H9 (cell line): ENCODE results near the gene DLST. TPM values are rescaled to one million over a fixed set of nuclear protein-coding genes. Genes with fewer than 3 reads are reported as not detected.

Source experiments
- DNase-seq: peaks from one replicate; pipeline ENCODE4 v3.0.0-alpha.2; 2017
- H2AFZ ChIP-seq: one replicate; pipeline ENCODE4 v1.6.1; 2013; ENCODE audit warnings: mild to moderate bottlenecking, low read length, control low read depth, moderate library complexity
- H2AK5ac ChIP-seq: 2 replicates; pipeline ENCODE4 v1.6.1; 2013; ENCODE audit warnings: low read length, control low read depth, mixed read lengths; ENCODE audit not compliant: insufficient read length
- H2BK120ac ChIP-seq: one replicate; pipeline ENCODE4 v1.6.1; 2013; ENCODE audit warnings: low read depth, mild to moderate bottlenecking, low read length, control low read depth, inconsistent platforms; ENCODE audit not compliant: poor library complexity, severe bottlenecking
- H2BK12ac ChIP-seq: 2 replicates; pipeline ENCODE4 v1.6.1; 2013; ENCODE audit warnings: low read length, control low read depth, mixed read lengths, low read depth; ENCODE audit not compliant: insufficient read length
- H2BK15ac ChIP-seq: 2 replicates; pipeline ENCODE4 v1.6.1; 2013; ENCODE audit warnings: low read depth, low read length, control low read depth
- H2BK20ac ChIP-seq: one replicate; pipeline ENCODE4 v1.6.1; 2013; ENCODE audit warnings: low read depth, mild to moderate bottlenecking, low read length, control low read depth, inconsistent platforms; ENCODE audit not compliant: poor library complexity, severe bottlenecking
- H2BK5ac ChIP-seq: 2 replicates; pipeline ENCODE4 v1.6.1; 2013; ENCODE audit warnings: low read length, control low read depth, mixed read lengths; ENCODE audit not compliant: insufficient read length
- H3K14ac ChIP-seq: 2 replicates; pipeline ENCODE4 v1.6.1; 2013; ENCODE audit warnings: low read length, control low read depth; ENCODE audit not compliant: insufficient read depth
- H3K18ac ChIP-seq: 2 replicates; pipeline ENCODE4 v1.6.1; 2013; ENCODE audit warnings: low read depth, mild to moderate bottlenecking, mixed read lengths, low read length, control low read depth; ENCODE audit not compliant: insufficient read length
- H3K23ac ChIP-seq: 2 replicates; pipeline ENCODE4 v1.6.1; 2013; ENCODE audit warnings: low read length, control low read depth, mixed read lengths, low read depth; ENCODE audit not compliant: insufficient read length
- H3K23me2 ChIP-seq: 2 replicates; pipeline ENCODE4 v1.6.1; 2013; ENCODE audit warnings: low read depth, mild to moderate bottlenecking, mixed read lengths, low read length, control low read depth; ENCODE audit not compliant: insufficient read length, poor library complexity, severe bottlenecking
- H3K27ac ChIP-seq: 2 replicates; pipeline ENCODE4 v1.5.1; 2013; ENCODE audit warnings: low read length, control low read depth, mixed read lengths, low read depth; ENCODE audit not compliant: insufficient read length
- H3K27me3 ChIP-seq: 2 replicates; pipeline ENCODE4 v1.6.1; 2013; ENCODE audit warnings: low read length, control low read depth, inconsistent platforms; ENCODE audit not compliant: insufficient read depth
- H3K4ac ChIP-seq: 2 replicates; pipeline ENCODE4 v1.6.1; 2013; ENCODE audit warnings: low read depth, mild to moderate bottlenecking, control low read depth, inconsistent platforms, low read length, moderate library complexity
- H3K4me1 ChIP-seq: 2 replicates; pipeline ENCODE4 v1.6.1; 2013; ENCODE audit warnings: low read length, control low read depth, inconsistent platforms; ENCODE audit not compliant: insufficient read depth
- H3K4me2 ChIP-seq: 2 replicates; pipeline ENCODE4 v1.6.1; 2013; ENCODE audit warnings: low read length, control low read depth, mixed read lengths; ENCODE audit not compliant: insufficient read length, insufficient read depth
- H3K56ac ChIP-seq: 2 replicates; pipeline ENCODE4 v1.6.1; 2013; ENCODE audit warnings: low read depth, mild to moderate bottlenecking, mixed read lengths, low read length, control low read depth; ENCODE audit not compliant: insufficient read length
- H3K79me1 ChIP-seq: 2 replicates; pipeline ENCODE4 v1.6.1; 2013; ENCODE audit warnings: low read depth, mild to moderate bottlenecking, moderate library complexity, low read length, control low read depth, inconsistent platforms; ENCODE audit not compliant: insufficient read depth, poor library complexity, severe bottlenecking
- H3K79me2 ChIP-seq: 2 replicates; pipeline ENCODE4 v1.6.1; 2013; ENCODE audit warnings: low read length, control low read depth, inconsistent platforms; ENCODE audit not compliant: insufficient read depth
- H3K9ac ChIP-seq: 2 replicates; pipeline ENCODE4 v1.6.1; 2013; ENCODE audit warnings: low read length, control low read depth, mixed read lengths; ENCODE audit not compliant: insufficient read length; ENCODE audit errors: extremely low read depth
- H3K9me3 ChIP-seq: one replicate; pipeline ENCODE4 v1.6.1; 2013; ENCODE audit warnings: low read depth, low read length, inconsistent platforms; ENCODE audit not compliant: control insufficient read depth
- H3T11ph ChIP-seq: one replicate; pipeline ENCODE4 v1.6.1; 2013; ENCODE audit warnings: mild to moderate bottlenecking, low read length, control low read depth, inconsistent platforms
- H4K20me1 ChIP-seq: one replicate; pipeline ENCODE4 v1.6.1; 2013; ENCODE audit not compliant: control insufficient read depth, insufficient read length, insufficient read depth
- H4K5ac ChIP-seq: 2 replicates; pipeline ENCODE4 v1.6.1; 2013; ENCODE audit warnings: low read depth, mild to moderate bottlenecking, mixed read lengths, low read length, control low read depth; ENCODE audit not compliant: insufficient read length
- H4K8ac ChIP-seq: replicated peaks from 2 replicates; pipeline ENCODE4 v1.6.1; 2013; ENCODE audit warnings: low read length, control low read depth, mixed read lengths, low read depth; ENCODE audit not compliant: insufficient read length
- H4K91ac ChIP-seq: 2 replicates; pipeline ENCODE4 v1.6.1; 2013; ENCODE audit warnings: low read depth, mild to moderate bottlenecking, moderate library complexity, mixed read lengths, low read length, control low read depth; ENCODE audit not compliant: insufficient read length
- H3K27ac Mint-ChIP-seq, 3 experiments: 2 replicates in 2 of 3; 3 replicates in 1 of 3; pipeline ENCODE4 v1.8.0; 2020 to 2021; ENCODE audit warnings: mixed read lengths in 3 of 3, mild to moderate bottlenecking in 1 of 3, moderate library complexity in 1 of 3
- H3K27me3 Mint-ChIP-seq: 2 replicates; pipeline ENCODE4 v1.8.0; 2021; ENCODE audit warnings: low read depth, mild to moderate bottlenecking, moderate library complexity, mixed read lengths
- H3K36me3 Mint-ChIP-seq, 3 experiments: 2 replicates in 2 of 3; 3 replicates in 1 of 3; pipeline ENCODE4 v1.8.0; 2020 to 2021; ENCODE audit warnings: low read depth in 3 of 3, mixed read lengths in 3 of 3; ENCODE audit not compliant: insufficient read depth in 1 of 3
- H3K4me1 Mint-ChIP-seq, 2 experiments: 2 replicates each; pipeline ENCODE4 v1.8.0; 2020; ENCODE audit warnings: mixed read lengths in 2 of 2
- H3K4me3 Mint-ChIP-seq, 2 experiments: 2 replicates in 1 of 2; 3 replicates in 1 of 2; pipeline ENCODE4 v1.8.0; 2020 to 2021; ENCODE audit warnings: mild to moderate bottlenecking in 2 of 2, mixed read lengths in 2 of 2, moderate library complexity in 1 of 2
- H3K9me3 Mint-ChIP-seq, 2 experiments: 2 replicates in 1 of 2; 3 replicates in 1 of 2; pipeline ENCODE4 v1.8.0; 2020; ENCODE audit warnings: mild to moderate bottlenecking in 2 of 2, mixed read lengths in 2 of 2, moderate library complexity in 1 of 2
- WGBS: extraction: QIAGEN DNeasy Blood & Tissue Kit; methylation state at CpG from one replicate; pipeline ENCODE4 v1.1.7; 2013; ENCODE audit warnings: missing lambda C conversion rate, low lambda C conversion rate, mixed read lengths; ENCODE audit not compliant: insufficient read length; ENCODE audit errors: extremely low coverage; 5-methylcytosine and 5-hydroxymethylcytosine counted together
- total RNA-seq: library from RNA; stranded (reverse); gene quantifications from 2 replicates; pipeline ENCODE4 v1.2.1, GENCODE V29; 2021
- TF ChIP-seq, protein P1 (sequence below): fragments of 200-600 bp; sonication (generic); conservative IDR thresholded peaks from 3 replicates; pipeline ENCODE4 v1.8.0; 2021; ENCODE audit warnings: antibody characterized with exemption, mild to moderate bottlenecking

Gene DLST
- total RNA-seq, 1 experiment from 2014 or later, result 116 TPM

DNA sequence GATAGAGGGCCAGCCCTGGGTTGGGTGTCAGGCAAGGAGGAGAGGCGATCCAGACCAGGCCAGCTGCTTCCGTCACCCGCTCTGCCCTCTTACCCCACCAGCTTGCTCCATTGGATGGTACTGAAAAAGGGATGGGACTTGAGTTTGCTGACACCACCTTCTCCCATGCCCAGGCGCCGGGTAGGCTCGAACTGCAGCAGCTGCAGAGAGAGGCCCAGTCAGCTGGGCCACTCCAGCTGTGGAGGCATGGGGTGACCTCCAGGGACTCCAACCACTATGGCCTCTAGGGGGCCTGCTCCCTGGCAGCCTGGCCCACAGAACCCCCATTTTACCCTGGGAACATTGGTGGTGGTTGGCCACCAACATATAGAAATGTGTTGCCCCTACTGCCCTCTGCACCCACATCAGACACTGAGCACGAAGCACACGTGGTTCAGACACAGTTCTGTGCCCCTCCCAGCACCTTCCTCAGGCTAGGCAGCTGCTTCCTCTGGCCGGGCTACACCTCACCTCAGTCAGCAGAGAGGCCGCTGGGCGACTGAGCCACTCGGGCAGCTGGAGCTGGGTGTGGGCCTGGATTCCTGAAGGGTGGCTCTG, 25.3 kb downstream of the DLST start:
- H2BK20ac ChIP-seq, result no peak overlapping the region
- Mint-ChIP-seq H3K27ac (no peak overlapping the region), H3K36me3 (peaks cover 13 to 31% (median 14%) of the 10 kb centered on the region in 3 experiments), H3K4me3 (no peak overlapping the region), H3K27me3 (no peaks in the 10 kb centered on the region; the same call in 1 of the 2 replicates), H3K9me3 (no peaks in the 10 kb centered on the region), H3K4me1 (peaks cover 15 to 18% of the 10 kb centered on the region in 2 experiments)
- no peak overlapping the region for H3K18ac ChIP-seq
- H3K27ac ChIP-seq, result no peak overlapping the region
- H3K9ac ChIP-seq, result no peak overlapping the region
- no peak overlapping the region for H2AFZ ChIP-seq
- H3K56ac ChIP-seq, result no peak overlapping the region
- H3K4me1 ChIP-seq, result no peaks in the 10 kb centered on the region
- H3K14ac ChIP-seq, result no peak overlapping the region; the same call in 1 of the 2 replicates
- H2AK5ac ChIP-seq, result no peak overlapping the region
- H4K91ac ChIP-seq, result no peak overlapping the region
- H3K4ac ChIP-seq, result no peak overlapping the region
- no CpG with 5 or more reads among the region's 12 CpGs for WGBS
- no peaks in the 10 kb centered on the region for H3K79me1 ChIP-seq
- TF ChIP-seq, protein P1, sequence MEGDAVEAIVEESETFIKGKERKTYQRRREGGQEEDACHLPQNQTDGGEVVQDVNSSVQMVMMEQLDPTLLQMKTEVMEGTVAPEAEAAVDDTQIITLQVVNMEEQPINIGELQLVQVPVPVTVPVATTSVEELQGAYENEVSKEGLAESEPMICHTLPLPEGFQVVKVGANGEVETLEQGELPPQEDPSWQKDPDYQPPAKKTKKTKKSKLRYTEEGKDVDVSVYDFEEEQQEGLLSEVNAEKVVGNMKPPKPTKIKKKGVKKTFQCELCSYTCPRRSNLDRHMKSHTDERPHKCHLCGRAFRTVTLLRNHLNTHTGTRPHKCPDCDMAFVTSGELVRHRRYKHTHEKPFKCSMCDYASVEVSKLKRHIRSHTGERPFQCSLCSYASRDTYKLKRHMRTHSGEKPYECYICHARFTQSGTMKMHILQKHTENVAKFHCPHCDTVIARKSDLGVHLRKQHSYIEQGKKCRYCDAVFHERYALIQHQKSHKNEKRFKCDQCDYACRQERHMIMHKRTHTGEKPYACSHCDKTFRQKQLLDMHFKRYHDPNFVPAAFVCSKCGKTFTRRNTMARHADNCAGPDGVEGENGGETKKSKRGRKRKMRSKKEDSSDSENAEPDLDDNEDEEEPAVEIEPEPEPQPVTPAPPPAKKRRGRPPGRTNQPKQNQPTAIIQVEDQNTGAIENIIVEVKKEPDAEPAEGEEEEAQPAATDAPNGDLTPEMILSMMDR, result peak; percentile 60
- H2BK120ac ChIP-seq, result no peak overlapping the region
- H2BK5ac ChIP-seq, result no peak overlapping the region
- no peaks in the 10 kb centered on the region for H3K9me3 ChIP-seq
- no peak overlapping the region for H3K23ac ChIP-seq
- no peaks in the 10 kb centered on the region for H3K27me3 ChIP-seq
- H2BK15ac ChIP-seq, result no peak overlapping the region
- no peak overlapping the region for H2BK12ac ChIP-seq
- H3K23me2 ChIP-seq, result no peaks in the 10 kb centered on the region
- H3K4me2 ChIP-seq, result no peak overlapping the region
- no peak overlapping the region for H4K8ac ChIP-seq
- H4K5ac ChIP-seq, result no peak overlapping the region
- H3T11ph ChIP-seq, result no peak overlapping the region
- no peaks in the 10 kb centered on the region for H3K79me2 ChIP-seq
- DNase-seq, result no peak
- H4K20me1 ChIP-seq, result no peaks in the 10 kb centered on the region
